ENCODE measurements around the gene TNS4. TPM values are rescaled to one million over a fixed set of nuclear protein-coding genes. Genes with fewer than 3 reads are reported as not detected.

TNS4 gene
- total and polyA plus RNA-seq, 12 donors, result 0.01 to 0.62 TPM; not detected in 10

DNA sequence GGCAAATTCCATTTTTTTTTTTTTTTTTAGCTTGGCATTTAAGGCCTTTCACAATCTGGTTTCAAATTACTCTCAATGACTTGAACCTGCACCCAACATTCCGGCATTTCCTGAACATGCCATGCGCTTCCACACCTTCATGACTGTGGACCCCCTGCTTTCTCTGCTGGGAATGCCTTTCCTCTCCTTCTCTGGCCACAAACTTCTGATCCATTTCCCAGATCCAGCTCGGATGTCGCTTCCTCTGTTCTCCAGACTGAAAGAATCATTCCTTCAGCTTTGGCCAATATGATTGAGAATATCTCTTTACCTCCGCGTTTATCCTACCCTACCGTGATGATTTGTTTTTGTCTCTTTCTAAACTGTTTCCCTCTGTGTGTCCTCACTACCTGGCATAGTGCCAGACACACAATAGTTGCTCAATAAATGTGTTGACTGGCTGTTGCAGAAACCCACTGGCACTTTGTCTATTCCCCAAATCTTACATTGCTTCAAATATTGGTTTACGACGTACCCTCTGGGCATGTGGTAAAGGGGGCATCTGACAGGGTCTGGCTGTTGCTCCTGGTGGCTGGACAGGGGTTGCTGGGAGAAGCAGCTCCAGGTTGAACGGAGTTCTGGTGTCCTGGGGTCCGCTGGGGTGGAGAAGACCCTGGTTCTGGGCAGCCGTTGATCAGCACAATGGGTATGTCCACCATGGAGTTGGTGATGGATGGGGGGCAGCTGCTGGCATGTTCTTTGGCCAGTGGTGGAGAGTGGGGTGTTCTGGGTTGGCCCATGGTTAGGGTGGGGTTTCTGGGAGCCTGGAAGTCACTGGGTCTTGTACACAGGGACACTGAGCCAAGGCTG lies 14.7 kb downstream of the TNS4 start:
- H3K27ac ChIP-seq, result peak overlapping the region in 3 of 10 donors; percentile 15 to 82 (median 58)
- no peaks in the 10 kb centered on the region for H3K27me3 ChIP-seq
- TF ChIP-seq, protein P1, sequence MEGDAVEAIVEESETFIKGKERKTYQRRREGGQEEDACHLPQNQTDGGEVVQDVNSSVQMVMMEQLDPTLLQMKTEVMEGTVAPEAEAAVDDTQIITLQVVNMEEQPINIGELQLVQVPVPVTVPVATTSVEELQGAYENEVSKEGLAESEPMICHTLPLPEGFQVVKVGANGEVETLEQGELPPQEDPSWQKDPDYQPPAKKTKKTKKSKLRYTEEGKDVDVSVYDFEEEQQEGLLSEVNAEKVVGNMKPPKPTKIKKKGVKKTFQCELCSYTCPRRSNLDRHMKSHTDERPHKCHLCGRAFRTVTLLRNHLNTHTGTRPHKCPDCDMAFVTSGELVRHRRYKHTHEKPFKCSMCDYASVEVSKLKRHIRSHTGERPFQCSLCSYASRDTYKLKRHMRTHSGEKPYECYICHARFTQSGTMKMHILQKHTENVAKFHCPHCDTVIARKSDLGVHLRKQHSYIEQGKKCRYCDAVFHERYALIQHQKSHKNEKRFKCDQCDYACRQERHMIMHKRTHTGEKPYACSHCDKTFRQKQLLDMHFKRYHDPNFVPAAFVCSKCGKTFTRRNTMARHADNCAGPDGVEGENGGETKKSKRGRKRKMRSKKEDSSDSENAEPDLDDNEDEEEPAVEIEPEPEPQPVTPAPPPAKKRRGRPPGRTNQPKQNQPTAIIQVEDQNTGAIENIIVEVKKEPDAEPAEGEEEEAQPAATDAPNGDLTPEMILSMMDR (IDR thresholded peaks at IDR 0.05), result no peak
- no peak for DNase-seq
- H3K9me3 ChIP-seq, result no peaks in the 10 kb centered on the region
- 84 to 89% methylated on average over 12 of the region's 12 CpGs for WGBS, 2 donors
- no peak overlapping the region for H3K4me3 ChIP-seq
- ATAC-seq, result peak in 1 of 8 donors; percentile 1
- H3K36me3 ChIP-seq, result no peaks in the 10 kb centered on the region
- peaks cover 0 to 38% (median 0%) of the 10 kb centered on the region in 9 donors for H3K4me1 ChIP-seq
- intact Hi-C loops (cut with DNase I), result loop anchor here in 1 of 10 donors (5.0 kb wide), 1 partner anchor 36 kb away; no protein-coding TSS in a partner anchor

DNA sequence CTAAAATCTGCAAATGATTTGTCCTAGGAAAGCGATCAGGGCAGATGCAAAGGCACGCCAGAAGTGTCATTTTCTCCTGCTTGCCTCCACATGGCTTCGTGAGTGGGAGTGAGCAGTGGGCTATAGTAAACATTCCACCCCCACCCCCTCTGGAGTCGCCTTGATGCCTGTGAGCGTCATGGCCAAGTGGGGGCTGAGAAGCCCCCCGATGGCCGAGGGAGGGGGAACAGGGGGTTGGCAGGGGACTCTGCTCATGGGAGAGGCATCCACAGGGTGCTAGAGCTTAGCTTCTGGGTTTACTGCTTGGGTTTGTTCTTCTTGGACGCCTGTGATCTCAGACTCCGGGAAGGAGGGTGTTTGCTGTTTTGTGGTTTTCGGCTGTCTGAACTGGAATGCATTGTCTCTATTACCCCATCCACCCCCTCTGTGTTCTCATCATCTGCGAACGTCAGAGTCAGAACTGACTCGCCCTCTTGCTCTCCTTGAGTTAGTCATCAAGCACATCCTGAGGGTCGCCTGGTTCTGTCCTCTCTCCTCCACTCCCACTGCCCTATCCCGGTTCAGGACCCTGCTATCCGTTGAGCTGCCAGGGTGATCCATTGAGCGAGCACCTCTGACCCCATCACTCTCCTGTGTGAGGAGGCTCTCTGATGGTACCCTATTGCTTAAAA lies 15.4 kb downstream of the TNS4 start:
- peak overlapping the region in 3 of 10 donors; percentile 41 to 82 (median 58) for H3K27ac ChIP-seq
- H3K36me3 ChIP-seq, result no peaks in the 10 kb centered on the region
- TF ChIP-seq, protein P1 (IDR thresholded peaks at IDR 0.05), result no peak
- H3K9me3 ChIP-seq, result no peaks in the 10 kb centered on the region
- ATAC-seq (peak in 7 of 8 donors; percentile 32 to 82 (median 64)), DNase-seq (no peak)
- 63 to 69% methylated on average over 17 of the region's 17 CpGs for WGBS, 2 donors
- peaks cover 0 to 45% (median 0%) of the 10 kb centered on the region in 9 donors for H3K4me1 ChIP-seq
- H3K27me3 ChIP-seq, result no peaks in the 10 kb centered on the region
- intact Hi-C loops (cut with DNase I), result loop anchor here in 1 of 10 donors (5.0 kb wide), 1 partner anchor 36 kb away; no protein-coding TSS in a partner anchor
- H3K4me3 ChIP-seq, result no peak overlapping the region

DNA sequence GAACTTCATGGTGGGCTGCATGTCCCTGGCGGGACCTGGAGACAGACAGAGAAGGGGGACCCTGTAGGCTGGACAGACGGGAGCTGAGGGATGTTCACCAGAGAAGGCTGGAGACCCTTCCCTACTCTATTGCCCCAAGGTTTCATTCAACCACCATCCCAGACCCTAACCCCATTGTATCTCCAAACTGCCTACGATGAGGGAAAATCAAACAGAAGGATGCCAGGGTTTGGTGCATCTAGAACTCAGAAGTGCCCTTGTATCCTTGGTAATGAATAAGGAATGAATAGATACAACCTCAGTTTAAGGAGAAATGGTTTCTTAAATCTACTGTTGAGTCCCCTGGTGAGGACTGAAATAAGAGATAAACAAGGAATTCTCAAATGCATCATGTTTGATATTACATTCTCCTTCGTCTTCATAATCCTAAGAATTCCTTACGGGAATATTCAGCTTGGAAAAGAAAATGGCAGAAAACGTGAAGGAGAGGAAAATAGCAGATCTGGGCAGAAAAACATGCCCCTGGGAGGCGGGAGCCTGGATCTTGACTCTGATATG lies 16.4 kb downstream of the TNS4 start:
- peak overlapping the region in 2 of 10 donors; percentile 58 to 82 for H3K27ac ChIP-seq
- TF ChIP-seq, protein P1 (IDR thresholded peaks at IDR 0.05), result no peak
- no peaks in the 10 kb centered on the region for H3K36me3 ChIP-seq
- no peaks in the 10 kb centered on the region for H3K27me3 ChIP-seq
- H3K9me3 ChIP-seq, result no peaks in the 10 kb centered on the region
- no peak overlapping the region for H3K4me3 ChIP-seq
- peaks cover 0 to 50% (median 0%) of the 10 kb centered on the region in 9 donors for H3K4me1 ChIP-seq
- DNase-seq, result no peak
- WGBS, 2 donors, result 76 to 82% methylated on average over 7 of the region's 7 CpGs
- ATAC-seq, result no peak
- intact Hi-C loops (cut with DNase I), result loop anchor here in 2 of 10 donors (5.0 kb wide), 2 partner anchors 37 to 47 kb away; no protein-coding TSS in a partner anchor
